GM12874 (cell line): Measurements from ENCODE around the gene TWIST1.

Experiments
- CTCF ChIP-seq: IDR thresholded peaks from 2 replicates; pipeline ENCODE4 v1.5.1; 2011; ENCODE audit warnings: low read depth, mild to moderate bottlenecking, control low read depth, low read length, moderate library complexity; ENCODE audit not compliant: insufficient read depth

The TWIST1 gene

GRCh38 chr7:19117091-19117869 lies at the start of gene TWIST1:
Gene TWIST1, minus strand, starts transcription at chr7:19117636. Its CDS starts 315 bp downstream, at chr7:19117321.
- no peak for TF ChIP-seq CTCF

GRCh38 chr7:19161671-19162070 lies 44.2 kb upstream of the TWIST1 start:
- no peak for TF ChIP-seq CTCF

GRCh38 chr7:19146699-19147098 lies 29.3 kb upstream of the TWIST1 start:
- TF ChIP-seq CTCF, result no peak

- no peak for TF ChIP-seq CTCF
Measured at GRCh38 chr7:19145434-19146115, 28.1 kb upstream of the TWIST1 start.

- TF ChIP-seq CTCF, result no peak
Measured at GRCh38 chr7:19144661-19145433, 27.4 kb upstream of the TWIST1 start, which contains the start of gene FERD3L. Gene FERD3L, minus strand, starts transcription at chr7:19145421. Its CDS starts 59 bp downstream, at chr7:19145362.

GRCh38 chr7:19143881-19144574 lies 26.6 kb upstream of the TWIST1 start:
- TF ChIP-seq CTCF, result no peak

- no peak for TF ChIP-seq CTCF
Measured at GRCh38 chr7:19139706-19140327, 22.4 kb upstream of the TWIST1 start.
